ENCODE measurements around the gene CAMK2A.

Gene CAMK2A

DNA sequence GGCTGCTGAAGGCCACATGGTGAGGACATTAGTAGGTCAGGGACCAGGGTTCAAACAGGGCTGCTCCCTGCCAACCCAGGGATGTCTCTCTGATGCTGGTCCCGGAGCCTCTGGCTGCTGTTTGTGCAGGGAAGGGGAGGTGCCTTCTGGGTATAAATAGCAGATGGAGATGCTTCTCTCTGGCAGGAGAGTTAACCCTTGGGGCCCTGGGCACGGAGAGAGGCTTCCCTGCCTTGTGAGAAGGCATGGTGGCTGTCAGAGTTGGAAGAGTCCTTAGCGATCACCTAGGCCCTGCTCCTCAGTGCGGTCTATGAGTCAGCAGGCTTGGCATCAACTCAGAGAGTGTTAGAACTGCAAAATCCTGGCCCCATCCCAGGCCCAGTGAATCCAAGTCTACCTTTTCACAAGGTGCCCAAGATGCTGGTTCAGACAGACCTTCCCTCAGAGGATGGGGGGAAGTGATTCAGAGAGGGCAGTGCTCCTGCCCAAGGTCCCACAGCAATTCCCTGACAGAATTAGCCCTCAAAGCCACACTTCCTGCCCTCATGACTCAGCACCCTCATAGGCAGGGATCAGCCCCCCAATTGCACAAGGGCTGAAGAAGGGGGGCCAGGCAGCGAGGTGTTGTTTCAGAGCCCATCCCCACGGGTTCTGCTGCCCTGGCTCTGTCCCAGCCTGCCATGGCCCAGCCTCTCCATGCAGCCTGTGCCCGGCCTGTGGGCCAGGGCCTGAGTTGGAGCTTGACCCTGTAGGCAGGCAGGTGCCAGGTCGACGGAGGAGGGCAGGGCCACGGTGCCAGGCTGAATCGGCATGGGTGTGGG lies 25.6 kb downstream of the CAMK2A start:
- H3K4me3 ChIP-seq (ENCODE audit: low read depth, low read length), result no peak overlapping the region
- TF ChIP-seq, protein P1, sequence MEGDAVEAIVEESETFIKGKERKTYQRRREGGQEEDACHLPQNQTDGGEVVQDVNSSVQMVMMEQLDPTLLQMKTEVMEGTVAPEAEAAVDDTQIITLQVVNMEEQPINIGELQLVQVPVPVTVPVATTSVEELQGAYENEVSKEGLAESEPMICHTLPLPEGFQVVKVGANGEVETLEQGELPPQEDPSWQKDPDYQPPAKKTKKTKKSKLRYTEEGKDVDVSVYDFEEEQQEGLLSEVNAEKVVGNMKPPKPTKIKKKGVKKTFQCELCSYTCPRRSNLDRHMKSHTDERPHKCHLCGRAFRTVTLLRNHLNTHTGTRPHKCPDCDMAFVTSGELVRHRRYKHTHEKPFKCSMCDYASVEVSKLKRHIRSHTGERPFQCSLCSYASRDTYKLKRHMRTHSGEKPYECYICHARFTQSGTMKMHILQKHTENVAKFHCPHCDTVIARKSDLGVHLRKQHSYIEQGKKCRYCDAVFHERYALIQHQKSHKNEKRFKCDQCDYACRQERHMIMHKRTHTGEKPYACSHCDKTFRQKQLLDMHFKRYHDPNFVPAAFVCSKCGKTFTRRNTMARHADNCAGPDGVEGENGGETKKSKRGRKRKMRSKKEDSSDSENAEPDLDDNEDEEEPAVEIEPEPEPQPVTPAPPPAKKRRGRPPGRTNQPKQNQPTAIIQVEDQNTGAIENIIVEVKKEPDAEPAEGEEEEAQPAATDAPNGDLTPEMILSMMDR (IDR thresholded peaks at IDR 0.05; ENCODE audit: borderline replicate concordance, insufficient read depth, low read depth, low read length), result no peak

DNA sequence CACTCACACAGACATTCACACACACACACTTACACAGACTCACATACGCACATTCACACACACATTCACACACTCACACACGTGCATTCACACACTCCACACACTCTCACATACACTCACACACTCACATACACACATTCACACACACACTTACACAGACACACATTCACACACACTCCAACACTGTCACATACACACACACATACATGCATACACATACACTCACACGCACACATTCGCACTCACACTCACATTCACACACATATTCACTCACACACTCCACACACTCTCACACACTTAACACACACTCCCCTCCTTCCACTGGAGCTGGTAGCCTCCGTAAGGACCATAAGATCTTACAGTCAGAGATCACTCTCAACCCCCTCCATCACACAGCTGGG lies 26.2 kb downstream of the CAMK2A start:
- TF ChIP-seq, protein P1 (IDR thresholded peaks at IDR 0.05; ENCODE audit: borderline replicate concordance, insufficient read depth, low read depth, low read length), result no peak
- no peak overlapping the region for H3K4me3 ChIP-seq (ENCODE audit: low read depth, low read length)

DNA sequence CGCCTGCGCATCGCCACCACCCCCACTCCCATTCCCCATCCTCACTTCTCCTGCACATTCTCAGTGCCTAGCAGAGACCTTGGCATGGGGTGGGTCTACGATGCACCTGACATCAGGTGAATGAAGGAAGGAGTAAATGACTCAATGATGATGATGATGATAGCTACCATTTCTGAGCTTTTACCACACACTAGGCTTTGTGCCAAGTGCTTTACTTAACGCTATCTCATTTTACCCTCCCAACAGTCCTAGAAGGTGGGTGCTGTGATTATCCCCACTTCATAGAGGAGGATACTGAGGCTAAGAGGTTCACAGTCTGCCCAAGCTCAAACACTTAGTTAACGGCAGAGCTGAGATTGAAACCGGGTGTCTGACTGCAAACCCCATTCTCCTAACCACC lies 27.1 kb downstream of the CAMK2A start:
- TF ChIP-seq, protein P1 (IDR thresholded peaks at IDR 0.05; ENCODE audit: borderline replicate concordance, insufficient read depth, low read depth, low read length), result no peak
- no peak overlapping the region for H3K4me3 ChIP-seq (ENCODE audit: low read depth, low read length)

DNA sequence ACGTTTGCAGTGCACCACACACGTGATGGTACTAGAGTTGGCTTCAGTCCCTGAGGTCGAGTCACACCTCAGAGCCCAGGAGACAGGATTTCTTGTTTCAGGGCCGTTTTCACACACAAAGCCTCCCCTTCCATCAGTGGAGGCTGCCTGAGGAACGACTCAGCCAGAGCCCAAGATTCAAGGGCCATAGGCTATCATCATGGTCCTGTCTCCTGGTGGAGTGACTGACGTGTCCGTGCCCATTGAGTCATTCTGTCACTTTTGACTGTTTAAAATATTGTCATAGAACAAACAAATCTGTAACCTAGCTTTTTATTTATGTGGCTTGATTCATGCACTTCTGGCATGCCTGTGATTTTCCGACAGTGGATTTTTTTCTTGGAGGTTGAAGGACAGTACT lies 28.3 kb downstream of the CAMK2A start:
- TF ChIP-seq, protein P1 (IDR thresholded peaks at IDR 0.05; ENCODE audit: borderline replicate concordance, insufficient read depth, low read depth, low read length), result no peak
- H3K4me3 ChIP-seq (ENCODE audit: low read depth, low read length), result no peak overlapping the region

DNA sequence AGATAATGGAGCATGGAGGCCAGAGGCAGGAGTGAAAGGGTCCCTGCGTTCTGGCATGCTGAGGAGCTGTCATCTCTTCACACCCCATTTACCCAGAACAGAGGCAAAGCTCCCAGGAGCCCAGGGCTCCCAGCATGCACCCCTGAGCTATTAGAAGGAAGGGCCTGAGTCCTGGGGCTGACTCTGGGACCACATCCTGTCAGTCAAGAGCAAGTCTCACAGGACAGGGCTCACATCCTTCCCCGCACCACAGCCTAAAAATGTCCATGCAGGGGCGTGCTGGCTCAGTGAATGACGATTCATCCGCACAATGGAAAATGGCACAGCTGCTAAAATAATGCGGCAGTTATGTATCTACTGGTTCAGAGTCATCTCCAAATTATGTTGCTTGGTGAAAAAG lies 31.4 kb downstream of the CAMK2A start:
- TF ChIP-seq, protein P1 (IDR thresholded peaks at IDR 0.05; ENCODE audit: borderline replicate concordance, insufficient read depth, low read depth, low read length), result no peak
- H3K4me3 ChIP-seq (ENCODE audit: low read depth, low read length), result no peak overlapping the region

DNA sequence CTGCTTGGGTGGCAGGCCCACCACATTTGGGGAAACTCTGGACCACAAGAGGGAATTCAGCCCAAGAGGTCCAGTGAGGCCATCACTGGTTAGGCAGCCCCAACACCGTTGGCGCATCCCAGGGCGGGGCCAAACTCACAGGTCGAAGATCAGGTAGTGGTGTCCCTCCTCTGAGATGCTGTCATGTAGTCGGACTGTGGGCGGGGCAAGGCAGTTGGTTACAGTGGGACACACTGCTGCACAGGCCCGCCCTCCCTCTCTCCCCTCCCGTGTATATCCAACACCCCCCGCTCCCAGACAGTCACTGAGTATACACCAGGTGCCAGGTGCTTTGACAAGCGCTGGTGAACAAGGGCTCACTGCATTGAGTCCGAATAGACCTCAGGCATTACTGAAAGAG lies 32.1 kb downstream of the CAMK2A start:
- H3K4me3 ChIP-seq (ENCODE audit: low read depth, low read length), result no peak overlapping the region
- TF ChIP-seq, protein P1 (IDR thresholded peaks at IDR 0.05; ENCODE audit: borderline replicate concordance, insufficient read depth, low read depth, low read length), result no peak

DNA sequence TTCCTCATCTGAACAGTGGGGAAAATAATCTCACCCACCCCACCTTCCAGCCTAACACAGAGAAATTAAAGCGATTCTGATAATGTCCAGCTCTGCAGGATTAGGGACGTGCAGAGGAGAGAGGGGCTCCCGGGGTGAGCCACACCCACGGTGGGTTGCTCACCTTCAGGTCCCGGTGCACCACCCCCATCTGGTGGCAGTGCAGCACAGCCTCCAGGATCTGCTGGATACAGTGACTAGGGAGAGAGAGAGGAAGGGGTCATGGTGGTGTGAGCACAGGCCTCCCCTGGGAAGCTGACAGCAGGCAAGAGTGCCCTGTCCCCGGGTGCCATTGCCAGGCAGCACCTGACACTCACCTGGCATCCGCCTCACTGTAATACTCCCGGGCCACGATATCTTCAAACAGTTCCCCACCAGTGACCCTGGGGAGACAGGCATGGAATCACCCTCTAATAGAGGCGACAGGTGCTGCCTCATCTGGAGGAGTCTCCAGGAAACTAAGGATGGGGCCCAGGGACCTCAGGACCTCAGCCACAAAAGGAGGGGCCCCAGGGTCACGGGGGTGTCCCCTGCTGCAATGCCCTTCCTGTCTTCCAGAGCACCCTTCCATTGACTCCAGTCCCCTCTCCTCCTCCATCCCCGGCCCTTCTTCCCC lies 33.0 kb downstream of the CAMK2A start:
- TF ChIP-seq, protein P1 (IDR thresholded peaks at IDR 0.05; ENCODE audit: borderline replicate concordance, insufficient read depth, low read depth, low read length), result no peak
- no peak overlapping the region for H3K4me3 ChIP-seq (ENCODE audit: low read depth, low read length)

Data from GM12875 (cell line).